NT2/D1 (cell line): ENCODE measurements around the gene VWC2.

ENCODE experiments used
- YY1 ChIP-seq: IDR thresholded peaks from 2 replicates; pipeline ENCODE4 v1.6.1; 2011; ENCODE audit not compliant: insufficient read length, insufficient read depth
- ZNF274 ChIP-seq: IDR thresholded peaks from 2 replicates; pipeline ENCODE4 v1.6.1; 2011; ENCODE audit warnings: mild to moderate bottlenecking, low read depth, low read length

GRCh38 chr7:49873420-49873819 lies 100.0 kb downstream of the VWC2 start:
- TF ChIP-seq ZNF274 (no peak), YY1 (no peak)
